Muscle layer of colon (tissue), 2 donors: ENCODE data around the gene ARF4.
A peak's percentile ranks its signal among the peaks of the same experiment; 100 is the strongest.

ENCODE experiments used
- H3K27ac ChIP-seq: one replicate; pipeline ENCODE4 v1.7.0; 2013; ENCODE audit warnings: low read depth, mild to moderate bottlenecking, low read length, moderate library complexity
- H3K27me3 ChIP-seq, 2 donors: one replicate each; pipeline ENCODE4 v1.7.0; 2013; ENCODE audit warnings: low read length in 2 of 2, mild to moderate bottlenecking in 2 of 2; ENCODE audit not compliant: insufficient read depth in 2 of 2, control insufficient read depth in 1 of 2
- H3K36me3 ChIP-seq: one replicate; pipeline ENCODE4 v1.7.0; 2013; ENCODE audit warnings: mild to moderate bottlenecking, low read length; ENCODE audit not compliant: insufficient read depth
- H3K4me1 ChIP-seq: one replicate; pipeline ENCODE4 v1.7.0; 2013; ENCODE audit warnings: mild to moderate bottlenecking, low read length; ENCODE audit not compliant: insufficient read depth
- H3K4me3 ChIP-seq, 2 donors: one replicate each; pipeline ENCODE4 v1.7.0; 2013; ENCODE audit warnings: low read length in 2 of 2, low read depth in 1 of 2, mild to moderate bottlenecking in 1 of 2, moderate library complexity in 1 of 2
- H3K9ac ChIP-seq: one replicate; pipeline ENCODE4 v1.7.0; 2013; ENCODE audit warnings: low read length
- H3K9me3 ChIP-seq: one replicate; pipeline ENCODE4 v1.7.0; 2013; ENCODE audit warnings: mild to moderate bottlenecking, low read length
- donor health status: abdominal sarcoma.
- donor health status: Adenocarcinoma of cecum.

Gene ARF4

DNA sequence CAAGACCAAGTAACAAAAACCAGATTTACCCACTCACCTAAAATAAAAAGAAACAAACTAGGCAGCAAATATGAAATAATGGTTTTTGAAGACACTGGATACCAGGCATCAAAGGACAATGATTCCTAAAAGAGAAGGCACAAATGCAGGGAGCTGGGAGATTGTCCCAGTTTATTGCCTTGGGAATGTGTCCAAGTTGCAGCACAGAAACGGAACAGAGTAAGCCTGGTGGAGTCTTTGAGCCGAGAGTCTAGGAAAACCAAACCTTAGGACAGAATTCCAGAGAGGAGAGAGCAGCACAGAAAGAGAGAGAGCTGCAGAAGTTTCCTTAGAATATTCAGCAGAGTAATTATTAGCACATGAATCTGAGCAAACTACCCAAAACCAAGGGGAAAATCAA, 7.8 kb upstream of the ARF4 start:
- H3K9me3 ChIP-seq: no peaks in the 10 kb centered on the region
- no peak overlapping the region for H3K9ac ChIP-seq
- no peaks in the 10 kb centered on the region for H3K27me3 ChIP-seq
- H3K27ac ChIP-seq: no peak overlapping the region
- H3K4me3 ChIP-seq: no peak overlapping the region
- H3K4me1 ChIP-seq: no peaks in the 10 kb centered on the region
- H3K36me3 ChIP-seq: no peaks in the 10 kb centered on the region

DNA sequence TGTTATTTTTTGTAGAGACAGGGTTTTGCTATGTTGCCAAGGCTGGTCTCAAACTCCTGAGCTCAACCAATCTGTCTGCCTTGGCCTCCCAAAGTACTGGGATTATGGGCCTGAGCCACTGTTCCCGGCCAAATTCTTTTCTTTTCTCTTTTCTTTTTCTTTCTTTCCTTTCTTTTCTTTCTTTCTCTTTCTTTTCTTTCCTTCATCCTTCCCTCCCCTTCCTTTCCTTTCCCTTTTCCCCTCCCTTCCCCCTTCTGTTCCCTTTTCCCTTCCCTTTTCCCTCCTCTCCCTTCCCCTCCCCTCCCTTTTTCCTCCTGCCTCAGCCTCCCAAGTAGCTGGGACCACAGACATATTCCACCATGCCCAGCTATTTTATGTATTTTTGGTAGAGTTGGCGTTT, 3.1 kb upstream of the ARF4 start:
- Histone ChIP-seq H3K9ac (no peak overlapping the region), H3K27me3 (no peaks in the 10 kb centered on the region), H3K4me1 (peaks cover 20% of the 10 kb centered on the region), H3K36me3 (no peaks in the 10 kb centered on the region), H3K27ac (no peak overlapping the region), H3K9me3 (no peaks in the 10 kb centered on the region), H3K4me3 (no peak overlapping the region)

GRCh38 chr3:57598765-57599360, 1.7 kb upstream of the ARF4 start:
- Histone ChIP-seq H3K4me3 (peak overlapping the region; percentile 79 to 100), H3K27ac (peak overlapping the region; percentile 98), H3K9ac (no peak overlapping the region)

DNA sequence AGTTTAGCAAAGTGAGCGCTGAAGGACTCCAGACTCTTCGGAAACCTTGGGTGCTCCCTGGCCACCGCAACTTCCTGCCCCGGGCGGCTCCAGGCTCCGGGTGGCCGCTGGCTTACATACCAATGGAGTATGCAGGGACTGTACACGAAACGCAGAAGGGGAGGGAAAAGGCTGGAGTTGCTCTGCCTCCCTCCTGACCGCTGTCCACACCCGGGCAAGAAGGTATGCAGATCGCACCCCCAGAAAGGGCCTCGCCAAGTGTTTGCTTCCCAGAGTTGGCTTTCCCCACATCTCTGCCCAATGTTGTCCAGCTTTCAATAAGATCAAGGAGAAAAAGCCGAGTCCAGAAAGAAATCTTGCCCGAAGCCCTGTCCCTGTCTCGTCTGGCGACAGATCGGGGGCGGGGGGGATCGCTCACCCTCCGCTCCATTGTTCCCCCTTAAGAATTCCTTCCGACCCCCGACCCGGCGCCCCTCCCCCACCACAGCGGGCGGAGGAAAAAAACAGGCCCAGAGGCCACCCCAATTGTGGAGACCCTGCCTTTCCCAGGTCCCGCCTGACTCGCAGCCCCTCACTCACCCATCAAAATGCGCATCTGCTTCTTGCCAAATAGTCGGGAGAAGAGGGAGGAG, 533 bp downstream of the ARF4 start:
- peaks cover 51% of the 10 kb centered on the region for H3K4me1 ChIP-seq
- H3K9ac ChIP-seq: peak overlapping the region; percentile 93
- peak overlapping the region; percentile 98 for H3K27ac ChIP-seq
- no peaks in the 10 kb centered on the region for H3K27me3 ChIP-seq
- H3K4me3 ChIP-seq: peak overlapping the region; percentile 93
- no peaks in the 10 kb centered on the region for H3K36me3 ChIP-seq
- no peaks in the 10 kb centered on the region for H3K9me3 ChIP-seq

More at GRCh38 chr3:57598765-57599360, 1.7 kb upstream of the ARF4 start:
- peaks cover 31% of the 10 kb centered on the region for H3K4me1 ChIP-seq
- H3K9me3 ChIP-seq: no peaks in the 10 kb centered on the region
- no peaks in the 10 kb centered on the region for H3K27me3 ChIP-seq
- no peaks in the 10 kb centered on the region for H3K36me3 ChIP-seq

DNA sequence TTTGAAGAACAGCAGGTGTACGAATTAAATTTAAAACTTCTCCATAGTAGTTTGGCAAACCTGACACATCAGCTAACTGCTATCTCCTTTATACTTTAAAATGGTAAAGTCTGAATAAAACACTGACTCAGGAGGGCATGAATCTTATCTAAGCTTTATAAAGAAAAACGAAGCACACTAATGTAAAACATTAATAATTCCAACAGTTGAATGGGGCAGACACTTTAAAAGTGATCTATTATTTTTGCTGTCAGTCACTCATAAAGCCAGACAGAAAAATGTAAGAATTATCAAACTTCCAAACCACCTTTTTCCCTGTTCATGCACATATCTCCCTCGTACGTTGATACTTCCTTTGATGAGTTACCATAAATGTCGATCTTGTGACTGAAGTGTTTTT, 2.6 kb downstream of the ARF4 start:
- Histone ChIP-seq H3K36me3 (no peaks in the 10 kb centered on the region), H3K9ac (peak overlapping the region; percentile 93), H3K9me3 (no peaks in the 10 kb centered on the region), H3K4me3 (no peak overlapping the region), H3K4me1 (peaks cover 51% of the 10 kb centered on the region), H3K27ac (no peak overlapping the region), H3K27me3 (no peaks in the 10 kb centered on the region)

DNA sequence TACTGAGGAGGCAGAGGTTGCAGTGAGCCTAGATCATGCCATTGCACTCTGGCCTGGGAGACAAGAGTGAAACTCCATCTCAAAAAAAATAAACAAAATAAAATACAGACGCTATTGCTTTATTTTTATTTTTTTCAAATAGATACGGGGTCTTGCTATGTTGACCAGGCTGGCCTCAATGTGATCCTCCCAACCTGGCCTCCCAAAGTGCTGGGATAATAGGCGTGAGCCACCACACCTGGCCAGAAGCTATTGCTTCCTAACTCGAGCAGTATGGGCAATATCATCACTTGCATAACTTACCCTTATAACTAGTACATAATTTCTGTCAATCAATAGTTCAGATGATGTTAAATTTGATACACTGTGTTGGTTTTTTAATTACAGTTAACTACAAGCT, 3.0 kb downstream of the ARF4 start:
- no peak overlapping the region for H3K4me3 ChIP-seq
- H3K9ac ChIP-seq: no peak overlapping the region
- H3K36me3 ChIP-seq: no peaks in the 10 kb centered on the region
- H3K9me3 ChIP-seq: no peaks in the 10 kb centered on the region
- no peak overlapping the region for H3K27ac ChIP-seq
- peaks cover 49% of the 10 kb centered on the region for H3K4me1 ChIP-seq
- no peaks in the 10 kb centered on the region for H3K27me3 ChIP-seq

DNA sequence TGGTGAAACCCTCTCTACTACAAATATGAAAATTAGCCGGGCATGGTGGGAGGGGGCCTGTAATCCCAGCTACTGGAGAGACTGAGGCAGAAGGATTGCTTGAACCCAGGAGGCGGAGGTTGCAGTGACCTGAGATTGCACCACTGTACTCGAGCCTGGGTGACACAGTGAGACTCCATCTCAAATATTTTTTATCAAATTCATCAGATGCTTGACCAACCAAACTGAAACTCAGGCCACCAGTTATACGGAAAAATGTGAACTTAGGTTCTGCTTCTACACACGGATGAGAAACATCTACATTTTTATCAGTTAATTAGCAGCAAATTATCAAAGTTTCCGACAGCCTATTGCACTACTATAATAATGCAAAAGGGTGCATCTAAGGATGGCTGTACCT, 4.8 kb downstream of the ARF4 start:
- Histone ChIP-seq H3K4me1 (peaks cover 38% of the 10 kb centered on the region), H3K36me3 (no peaks in the 10 kb centered on the region), H3K27me3 (no peaks in the 10 kb centered on the region), H3K4me3 (no peak overlapping the region), H3K9me3 (no peaks in the 10 kb centered on the region), H3K27ac (no peak overlapping the region), H3K9ac (no peak overlapping the region)

DNA sequence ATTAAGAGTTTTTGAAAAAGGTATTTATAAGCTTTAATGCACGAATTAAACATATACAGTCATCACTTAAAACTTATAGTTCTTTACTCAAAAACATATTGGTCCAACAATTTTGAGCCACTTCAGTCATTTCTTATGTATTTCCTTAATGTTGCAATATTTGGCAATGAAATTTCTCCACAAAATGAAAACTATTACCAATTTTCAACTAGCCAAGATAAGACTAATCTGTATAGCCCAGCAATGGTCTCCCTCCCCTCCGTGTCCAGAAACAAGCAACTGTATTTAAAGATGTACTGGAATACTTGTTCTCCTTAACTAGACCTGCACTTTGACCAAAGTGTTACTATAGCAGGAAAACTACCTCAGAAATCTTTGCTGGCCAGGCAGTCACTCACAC, 9.2 kb downstream of the ARF4 start:
- no peak overlapping the region for H3K9ac ChIP-seq
- peaks cover 8% of the 10 kb centered on the region for H3K36me3 ChIP-seq
- H3K4me1 ChIP-seq: peaks cover 18% of the 10 kb centered on the region
- H3K4me3 ChIP-seq: no peak overlapping the region
- H3K27ac ChIP-seq: no peak overlapping the region
- no peaks in the 10 kb centered on the region for H3K27me3 ChIP-seq
- no peaks in the 10 kb centered on the region for H3K9me3 ChIP-seq

DNA sequence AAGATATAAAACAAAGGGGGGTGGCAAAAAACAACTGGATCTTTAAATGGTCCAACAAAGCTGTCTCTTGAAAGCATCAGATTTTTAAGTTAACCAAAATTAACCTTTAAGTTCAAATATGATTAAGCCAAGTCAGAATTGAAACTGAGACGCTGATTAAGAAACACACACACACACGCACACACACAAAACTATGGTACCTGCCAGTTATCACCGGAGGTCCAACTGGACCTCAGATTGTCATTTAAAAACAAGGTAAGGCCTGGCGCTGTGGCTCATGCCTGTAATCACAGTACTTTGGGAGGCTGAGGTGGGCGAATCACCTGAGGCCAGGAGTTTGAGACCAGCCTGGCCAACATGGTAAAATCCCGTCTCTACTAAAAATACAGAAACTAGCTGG, 10.4 kb downstream of the ARF4 start:
- peaks cover 8% of the 10 kb centered on the region for H3K4me1 ChIP-seq
- H3K27me3 ChIP-seq: no peaks in the 10 kb centered on the region
- H3K27ac ChIP-seq: no peak overlapping the region
- H3K4me3 ChIP-seq: no peak overlapping the region
- H3K9ac ChIP-seq: no peak overlapping the region
- H3K9me3 ChIP-seq: no peaks in the 10 kb centered on the region
- peaks cover 11% of the 10 kb centered on the region for H3K36me3 ChIP-seq

- Histone ChIP-seq H3K4me1 (peaks cover 6% of the 10 kb centered on the region), H3K27ac (no peak overlapping the region), H3K27me3 (no peaks in the 10 kb centered on the region), H3K9ac (no peak overlapping the region), H3K9me3 (no peaks in the 10 kb centered on the region), H3K36me3 (peaks cover 19% of the 10 kb centered on the region), H3K4me3 (no peak overlapping the region)
These were observed 13.6 kb downstream of the ARF4 start for GRCh38 chr3:57583544-57583943.

- Histone ChIP-seq H3K27ac (no peak overlapping the region), H3K4me1 (peaks cover 6% of the 10 kb centered on the region), H3K4me3 (no peak overlapping the region), H3K9ac (no peak overlapping the region), H3K36me3 (peaks cover 28% of the 10 kb centered on the region), H3K9me3 (no peaks in the 10 kb centered on the region), H3K27me3 (no peaks in the 10 kb centered on the region)
These were observed 14.5 kb downstream of the ARF4 start for GRCh38 chr3:57582474-57583168.
